Endothelial cell of umbilical vein (primary cell): ENCODE results near the gene ARHGEF11. TPM values are rescaled to one million over a fixed set of nuclear protein-coding genes. Genes with fewer than 3 reads are reported as not detected.

ENCODE experiments used
- BruUV-seq: library from RNA; stranded (reverse); fragments of 400-500 nt; replicated peaks from 2 replicates; lab custom pipeline; 2021; lab: Mats Ljungman, UMichigan
- CTCF ChIA-PET: fragments of 300-600, 350-600 bp; sonication (Branson Sonifier 250); formaldehyde crosslinking; loops from one replicate; lab custom pipeline; 2021; ENCODE audit warnings: antibody characterized with exemption, inconsistent platforms; lab: Charles Lee
- POLR2A ChIA-PET: fragments of 300-600, 350-600 bp; sonication (Branson Sonifier 250); formaldehyde crosslinking; loops from one replicate; lab custom pipeline; 2021; ENCODE audit warnings: antibody characterized with exemption, inconsistent platforms; lab: Charles Lee
- DNase-seq: peaks from one replicate; pipeline ENCODE4 v3.0.0-alpha.2; 2011; ENCODE audit warnings: low read depth, low spot score
- FAIRE-seq: peaks from 2 replicates; lab custom pipeline; 2011; peaks lifted over from hg19 to GRCh38; lab: Jason Lieb, UNC
- H2AFZ ChIP-seq: 2 replicates; pipeline ENCODE4 v1.6.0; 2012; ENCODE audit warnings: low read depth, low read length, control low read depth, inconsistent platforms
- H3K27ac ChIP-seq: 2 replicates; pipeline ENCODE4 v1.5.1; 2011; ENCODE audit warnings: low read depth, mild to moderate bottlenecking, control low read depth, low read length, moderate library complexity; ENCODE audit not compliant: insufficient read depth
- H3K27me3 ChIP-seq, 2 experiments: 2 replicates each; pipeline versions ENCODE4 v1.6.0 to v1.6.1; 2011; ENCODE audit warnings: low read length in 2 of 2, mixed read lengths in 1 of 2; ENCODE audit not compliant: control insufficient read depth in 2 of 2, insufficient read depth in 2 of 2
- H3K36me3 ChIP-seq, 2 experiments: 2 replicates in 1 of 2; 3 replicates in 1 of 2; pipeline ENCODE4 v1.5.1; 2011; ENCODE audit warnings: low read length in 2 of 2, mild to moderate bottlenecking in 1 of 2, moderate library complexity in 1 of 2; ENCODE audit not compliant: control insufficient read depth in 2 of 2, insufficient read depth in 2 of 2; ENCODE audit errors: extremely low read depth in 1 of 2
- H3K4me1 ChIP-seq: 3 replicates; pipeline ENCODE4 v1.5.1; 2011; ENCODE audit warnings: mild to moderate bottlenecking, low read length; ENCODE audit not compliant: control insufficient read depth, insufficient read depth; ENCODE audit errors: extremely low read depth
- H3K4me2 ChIP-seq: 2 replicates; pipeline ENCODE4 v1.6.1; 2011; ENCODE audit warnings: low read length, control low read depth, mixed read lengths; ENCODE audit not compliant: insufficient read depth
- H3K4me3 ChIP-seq, 3 experiments: fragments of 200-600 bp in 1 of 3; sonication (generic), shearing (Covaris generic) in 1 of 3; replicated peaks in 1 of 3; 2 replicates each; pipeline ENCODE4 v1.5.1; 2011 to 2016; ENCODE audit warnings: control low read depth in 3 of 3, low read length in 3 of 3, mild to moderate bottlenecking in 2 of 3, inconsistent platforms in 1 of 3, low read depth in 1 of 3, moderate library complexity in 1 of 3; ENCODE audit not compliant: insufficient read depth in 1 of 3
- H3K79me2 ChIP-seq: 2 replicates; pipeline ENCODE4 v1.6.0; 2012; ENCODE audit warnings: low read length, inconsistent platforms; ENCODE audit not compliant: control insufficient read depth, insufficient read depth
- H3K9ac ChIP-seq: replicated peaks from 2 replicates; pipeline ENCODE3; 2011; ENCODE audit warnings: low read length, control low read depth; ENCODE audit not compliant: insufficient read depth; ENCODE audit errors: extremely low read depth
- H3K9me1 ChIP-seq: replicated peaks from 3 replicates; pipeline ENCODE4 v1.6.0; 2011; ENCODE audit warnings: mild to moderate bottlenecking, low read length; ENCODE audit not compliant: control insufficient read depth, insufficient read depth; ENCODE audit errors: extremely low read depth
- H3K9me3 ChIP-seq: replicated peaks from 2 replicates; pipeline ENCODE4 v1.5.1; 2012; ENCODE audit warnings: low read length, inconsistent platforms; ENCODE audit not compliant: control insufficient read depth, insufficient read depth
- H4K20me1 ChIP-seq: replicated peaks from 2 replicates; pipeline ENCODE3; 2011; ENCODE audit warnings: mild to moderate bottlenecking, low read length; ENCODE audit not compliant: control insufficient read depth, insufficient read depth; ENCODE audit errors: extremely low read depth
- CTCF ChIP-seq, 2 donors: IDR thresholded peaks; 1 replicate in 1 of 2; 2 replicates in 1 of 2; pipeline ENCODE4 v1.5.1; 2011; ENCODE audit warnings: low read length in 2 of 2, mild to moderate bottlenecking in 2 of 2, moderate library complexity in 2 of 2, control low read depth in 1 of 2, inconsistent platforms in 1 of 2, low read depth in 1 of 2; ENCODE audit not compliant: insufficient read depth in 1 of 2; ENCODE audit errors: extremely low read depth in 1 of 2
- FOS ChIP-seq: IDR thresholded peaks from 2 replicates; pipeline ENCODE4 v1.6.1; 2011; ENCODE audit warnings: mild to moderate bottlenecking, low read length, moderate library complexity, borderline replicate concordance; ENCODE audit not compliant: insufficient read depth
- POLR2AphosphoS5 ChIP-seq: IDR thresholded peaks from 2 replicates; pipeline ENCODE4 v1.6.1; 2012; ENCODE audit warnings: low read depth, mild to moderate bottlenecking, control low read depth, low read length, moderate library complexity; ENCODE audit not compliant: insufficient read depth
- dilution Hi-C: fragments of 300-500 bp; cut with MboI; formaldehyde crosslinking; loops from one replicate; pipeline ENCODE4 v1.15.0; 2019; ENCODE audit warnings: low sequenced_read_pairs; ENCODE audit not compliant: extremely low pct_ligation_motif_present
- intact Hi-C: fragments of 100-400 bp; cut with micrococcal nuclease; formaldehyde crosslinking; loops from one replicate; pipeline ENCODE4 v1.10.0; 2022
- polyA plus RNA-seq, 4 experiments: library from polyadenylated mRNA; depleted of rRNA in 3 of 4; stranded (reverse) in 3 of 4; unstranded in 1 of 4; fragments of >200 nt; gene quantifications; 2 replicates each; pipeline versions ENCODE4 v1.2.1 to v1.2.3, GENCODE V29; 2011 to 2012; ENCODE audit warnings: missing spikeins in 1 of 4
- total RNA-seq: library from RNA; stranded (reverse); gene quantifications from 2 replicates; pipeline ENCODE4 v1.2.3, GENCODE V29; 2021

ARHGEF11 gene
- total and polyA plus RNA-seq, 2 donors (not counting 3 experiments of a cell fraction or from before 2014, with no cell fraction given): 18.2 to 28.0 TPM

- CTCF ChIA-PET: interaction anchor here (0.6 to 5.7 kb wide), 53 partner anchors 10 to 400 kb away, joined by 3 to 1121 read pairs (median 5); partner anchors contain the start of genes ETV3 and ETV3L
Observed at GRCh38 chr1:157090196-157090647, 44.7 kb upstream of the ARHGEF11 start.

More at GRCh38 chr1:157090196-157090647, 44.7 kb upstream of the ARHGEF11 start:
- Histone ChIP-seq H3K79me2 (no peaks in the 10 kb centered on the region), H4K20me1 (no peaks in the 10 kb centered on the region), H3K27ac (no peak overlapping the region), H3K4me2 (no peak overlapping the region), H3K9me3 (no peaks in the 10 kb centered on the region), H3K4me1 (no peaks in the 10 kb centered on the region), H3K4me3 (no peak overlapping the region), H3K27me3 (no peaks in the 10 kb centered on the region), H3K9me1 (no peaks in the 10 kb centered on the region), H3K36me3 (no peaks in the 10 kb centered on the region), H3K9ac (no peak overlapping the region), H2AFZ (no peak overlapping the region)
- intact Hi-C loops: loop anchor here (1.0 kb wide), 2 partner anchors 48 to 66 kb away; partner anchors contain the start of gene ETV3
- dilution Hi-C loops: no loop called here
- FAIRE-seq: peak; percentile 94
- TF ChIP-seq CTCF (IDR thresholded peaks at IDR 0.05; ENCODE audit: extremely low read depth in 1 of 2, insufficient read depth in 1 of 2, low read depth in 1 of 2, low read length in 2 of 2): peak; percentile 84 to 90
- TF ChIP-seq FOS: no peak
- no peak for TF ChIP-seq POLR2AphosphoS5
- POLR2A ChIA-PET: interaction anchor here (1.0 kb wide), 1 partner anchor 66 kb away, joined by 7 read pairs; no protein-coding TSS in a partner anchor
- DNase-seq: peak; percentile 57
- BruUV-seq: no TSS peak
